ENCODE results near the gene COG7.
"Not testable (repeated sequence)": the region's sequence is repeated elsewhere in the genome, so short reads cannot be mapped to it uniquely, and the experiment has no call there.

Gene COG7

GRCh38 chr16:23408242-23408822, 44.7 kb downstream of the COG7 start:
- DNase-seq = no peak

GRCh38 chr16:23407436-23408127, 45.4 kb downstream of the COG7 start:
- no peak for DNase-seq

GRCh38 chr16:23406546-23407240, 46.3 kb downstream of the COG7 start:
- DNase-seq = no peak

- DNase-seq = no peak
Measured at GRCh38 chr16:23406024-23406423, 47.0 kb downstream of the COG7 start.

- DNase-seq = no peak
Measured at GRCh38 chr16:23403547-23403946, 49.4 kb downstream of the COG7 start.

GRCh38 chr16:23402100-23402499, 50.9 kb downstream of the COG7 start:
- no peak for DNase-seq

- no peak for DNase-seq
Measured at GRCh38 chr16:23401139-23401538, 51.9 kb downstream of the COG7 start.

GRCh38 chr16:23400447-23400846, 52.5 kb downstream of the COG7 start:
- DNase-seq = not testable (repeated sequence)

GRCh38 chr16:23398987-23399805, 53.8 kb downstream of the COG7 start:
- no peak for DNase-seq

- no peak for DNase-seq
Measured at GRCh38 chr16:23397464-23397863, 55.5 kb downstream of the COG7 start.

- DNase-seq = no peak
Measured at GRCh38 chr16:23395732-23396131, 57.3 kb downstream of the COG7 start.

GRCh38 chr16:23394141-23394831, 58.7 kb downstream of the COG7 start:
- no peak for DNase-seq

GRCh38 chr16:23392223-23392600, 60.8 kb downstream of the COG7 start:
- DNase-seq = no peak

GRCh38 chr16:23391381-23392222, 61.4 kb downstream of the COG7 start:
- no peak for DNase-seq

- DNase-seq = not testable (repeated sequence)
Measured at GRCh38 chr16:23389936-23390335, 63.1 kb downstream of the COG7 start.

GRCh38 chr16:23389201-23389600, 63.8 kb downstream of the COG7 start:
- no peak for DNase-seq

- no peak for DNase-seq
Measured at GRCh38 chr16:23388786-23389185, 64.2 kb downstream of the COG7 start.

- no peak for DNase-seq
Measured at GRCh38 chr16:23387666-23388065, 65.3 kb downstream of the COG7 start.

GRCh38 chr16:23385441-23385840, 67.5 kb downstream of the COG7 start:
- DNase-seq = no peak

GRCh38 chr16:23384878-23385277, 68.1 kb downstream of the COG7 start:
- no peak for DNase-seq

GRCh38 chr16:23383881-23384280, 69.1 kb downstream of the COG7 start:
- DNase-seq = no peak

- DNase-seq = no peak
Measured at GRCh38 chr16:23382279-23382678, 70.7 kb downstream of the COG7 start.
